Epithelial cell of esophagus (primary cell): ENCODE results near the gene AP1AR.

Experiments
- DNase-seq: peaks from one replicate; pipeline ENCODE4 v3.0.0; 2010; ENCODE audit warnings: low read depth
- H3K4me3 ChIP-seq: 2 replicates; pipeline ENCODE4 v1.5.1; 2011; ENCODE audit warnings: mild to moderate bottlenecking, low read length, control low read depth
- CTCF ChIP-seq: IDR thresholded peaks from 2 replicates; pipeline ENCODE4 v1.5.1; 2011; ENCODE audit warnings: low read depth, mild to moderate bottlenecking, low read length, control low read depth, inconsistent platforms; ENCODE audit not compliant: insufficient read depth; ENCODE audit errors: missing control alignments

Gene AP1AR

GRCh38 chr4:112225157-112225556, 6.4 kb upstream of the AP1AR start:
- no peak overlapping the region for H3K4me3 ChIP-seq
- no peak for TF ChIP-seq CTCF

GRCh38 chr4:112230879-112231778, 458 bp upstream of the AP1AR start:
- DNase-seq = peak; percentile 98
- peak overlapping the region; percentile 91 for H3K4me3 ChIP-seq
- no peak for TF ChIP-seq CTCF

More at GRCh38 chr4:112225157-112225556, 6.4 kb upstream of the AP1AR start:
- no peak for DNase-seq

- no peak overlapping the region for H3K4me3 ChIP-seq
- DNase-seq = peak; percentile 90
- peak; percentile 88 for TF ChIP-seq CTCF
Measured at GRCh38 chr4:112234952-112235609, 3.5 kb downstream of the AP1AR start.

- no peak overlapping the region for H3K4me3 ChIP-seq
- no peak for DNase-seq
- TF ChIP-seq CTCF = no peak
Measured at GRCh38 chr4:112236040-112236439, 4.5 kb downstream of the AP1AR start.

GRCh38 chr4:112238833-112239232, 7.2 kb downstream of the AP1AR start:
- TF ChIP-seq CTCF = no peak
- DNase-seq = no peak

GRCh38 chr4:112245383-112245782, 13.8 kb downstream of the AP1AR start:
- no peak for TF ChIP-seq CTCF
- no peak for DNase-seq
- no peak overlapping the region for H3K4me3 ChIP-seq

More at GRCh38 chr4:112238833-112239232, 7.2 kb downstream of the AP1AR start:
- H3K4me3 ChIP-seq = no peak overlapping the region

- no peak for TF ChIP-seq CTCF
- H3K4me3 ChIP-seq = no peak overlapping the region
- no peak for DNase-seq
Measured at GRCh38 chr4:112247021-112247420, 15.4 kb downstream of the AP1AR start.
